SU-DHL-6 (cell line): ENCODE results near the gene CACNA2D4.

ENCODE experiments used
- H2AFZ ChIP-seq: fragments of 200-600 bp; sonication (generic); 2 replicates; pipeline ENCODE4 v1.6.1; 2014; ENCODE audit warnings: low read depth, mild to moderate bottlenecking, moderate library complexity, mixed read lengths, antibody characterized with exemption, low read length; ENCODE audit not compliant: severe bottlenecking
- H3F3A ChIP-seq: fragments of 200-600 bp; shearing (Covaris generic); 2 replicates; pipeline ENCODE4 v1.6.0; 2016; ENCODE audit warnings: antibody characterized with exemption, mild to moderate bottlenecking; ENCODE audit not compliant: insufficient read depth
- H3K27ac ChIP-seq: fragments of 200-600 bp; sonication (generic); 2 replicates; pipeline ENCODE4 v1.5.1; 2016; ENCODE audit warnings: low read depth, mild to moderate bottlenecking, low read length, moderate library complexity, mixed read lengths
- H3K27me3 ChIP-seq: fragments of 200-600 bp; sonication (generic), shearing (Covaris generic); 2 replicates; pipeline ENCODE4 v1.6.0; 2014; ENCODE audit warnings: mild to moderate bottlenecking, low read length
- H3K36me3 ChIP-seq: fragments of 200-600 bp; sonication (generic); 2 replicates; pipeline ENCODE4 v1.6.1; 2014; ENCODE audit warnings: mild to moderate bottlenecking, low read length, mixed read lengths
- H3K4me2 ChIP-seq: fragments of 300-600, 200-600 bp; shearing (Covaris generic), sonication (generic); 2 replicates; pipeline ENCODE4 v1.6.0; 2014; ENCODE audit warnings: low read length, low read depth, mild to moderate bottlenecking; ENCODE audit not compliant: poor library complexity, severe bottlenecking
- H3K4me3 ChIP-seq: fragments of 200-600 bp; sonication (generic); 2 replicates; pipeline ENCODE4 v1.5.1; 2014; ENCODE audit warnings: antibody characterized with exemption, low read length, mild to moderate bottlenecking, mixed read lengths; ENCODE audit not compliant: insufficient read depth, poor library complexity, severe bottlenecking
- H3K79me2 ChIP-seq: fragments of 200-600 bp; sonication (generic); 2 replicates; pipeline ENCODE4 v1.6.1; 2014; ENCODE audit warnings: mild to moderate bottlenecking, low read length, moderate library complexity; ENCODE audit not compliant: insufficient read depth
- H3K9ac ChIP-seq: fragments of 200-600 bp; sonication (generic); 2 replicates; pipeline ENCODE4 v1.7.0; 2014; ENCODE audit warnings: mild to moderate bottlenecking, low read length
- H3K9me2 ChIP-seq: fragments of 200-600 bp; sonication (generic); replicated peaks from 2 replicates; pipeline ENCODE4 v1.6.1; 2014; ENCODE audit warnings: low read length; ENCODE audit not compliant: insufficient read depth
- H3K9me3 ChIP-seq: fragments of 200-600 bp; sonication (generic); 2 replicates; pipeline ENCODE4 v1.6.1; 2014; ENCODE audit warnings: low read length, mixed read lengths; ENCODE audit not compliant: insufficient read depth
- H4K20me1 ChIP-seq: fragments of 200-600 bp; sonication (generic); 2 replicates; pipeline ENCODE4 v1.6.1; 2014; ENCODE audit warnings: low read depth, mild to moderate bottlenecking, antibody characterized with exemption, low read length, moderate library complexity, mixed read lengths
- EZH2phosphoT487 ChIP-seq: fragments of 200-600 bp; sonication (generic), shearing (Covaris generic); conservative IDR thresholded peaks from 2 replicates; pipeline ENCODE4 v1.6.1; 2018; ENCODE audit warnings: mild to moderate bottlenecking, antibody characterized with exemption, low read length, moderate library complexity, mixed read lengths
- TF ChIP-seq, protein P1 (sequence below): fragments of 200-600 bp; sonication (generic); IDR thresholded peaks from one replicate; pipeline ENCODE4 v1.5.1; 2017; ENCODE audit warnings: antibody characterized with exemption, mild to moderate bottlenecking, low read length, moderate library complexity; ENCODE audit not compliant: insufficient read depth, poor library complexity, severe bottlenecking

Gene CACNA2D4

DNA sequence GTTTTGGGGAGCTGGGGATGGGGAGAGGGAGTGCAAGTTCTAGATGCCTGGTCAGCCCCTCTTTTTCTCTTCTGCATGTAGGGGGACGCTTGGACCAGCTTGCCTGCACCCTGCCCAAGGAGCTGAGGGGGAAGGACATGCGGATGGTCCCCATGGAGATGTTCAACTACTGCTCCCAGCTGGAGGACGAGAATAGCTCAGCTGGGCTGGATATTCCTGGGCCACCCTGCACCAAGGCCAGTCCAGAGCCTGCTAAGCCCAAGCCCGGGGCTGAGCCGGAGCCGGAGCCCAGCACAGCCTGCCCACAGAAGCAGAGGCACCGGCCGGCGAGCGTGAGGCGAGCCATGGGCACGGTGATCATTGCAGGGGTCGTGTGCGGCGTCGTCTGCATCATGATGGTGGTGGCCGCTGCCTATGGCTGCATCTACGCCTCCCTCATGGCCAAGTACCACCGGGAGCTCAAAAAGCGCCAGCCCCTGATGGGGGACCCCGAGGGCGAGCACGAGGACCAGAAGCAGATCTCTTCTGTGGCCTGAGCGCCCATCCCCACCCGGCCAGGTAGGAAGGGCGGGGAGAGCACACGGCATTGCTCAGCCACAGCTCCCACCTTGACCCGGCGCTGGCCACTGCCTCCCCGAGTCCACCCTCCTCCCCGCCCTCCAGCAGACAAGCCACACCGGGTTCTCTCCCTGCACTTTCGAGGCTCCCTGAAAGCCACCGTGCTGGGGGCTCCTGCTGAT is 84.1 kb downstream of the CACNA2D4 start:
- no peaks in the 10 kb centered on the region for H3K9me3 ChIP-seq
- no peaks in the 10 kb centered on the region for H3K79me2 ChIP-seq
- no peak overlapping the region for H3K4me3 ChIP-seq
- no peak for TF ChIP-seq EZH2phosphoT487
- no peak overlapping the region for H3K9ac ChIP-seq
- H3K36me3 ChIP-seq = no peaks in the 10 kb centered on the region
- H3K9me2 ChIP-seq = no peaks in the 10 kb centered on the region
- no peaks in the 10 kb centered on the region for H3F3A ChIP-seq
- H2AFZ ChIP-seq = no peak overlapping the region
- H4K20me1 ChIP-seq = no peaks in the 10 kb centered on the region
- H3K27me3 ChIP-seq = no peaks in the 10 kb centered on the region
- H3K4me2 ChIP-seq = no peak overlapping the region
- no peak overlapping the region for H3K27ac ChIP-seq

DNA sequence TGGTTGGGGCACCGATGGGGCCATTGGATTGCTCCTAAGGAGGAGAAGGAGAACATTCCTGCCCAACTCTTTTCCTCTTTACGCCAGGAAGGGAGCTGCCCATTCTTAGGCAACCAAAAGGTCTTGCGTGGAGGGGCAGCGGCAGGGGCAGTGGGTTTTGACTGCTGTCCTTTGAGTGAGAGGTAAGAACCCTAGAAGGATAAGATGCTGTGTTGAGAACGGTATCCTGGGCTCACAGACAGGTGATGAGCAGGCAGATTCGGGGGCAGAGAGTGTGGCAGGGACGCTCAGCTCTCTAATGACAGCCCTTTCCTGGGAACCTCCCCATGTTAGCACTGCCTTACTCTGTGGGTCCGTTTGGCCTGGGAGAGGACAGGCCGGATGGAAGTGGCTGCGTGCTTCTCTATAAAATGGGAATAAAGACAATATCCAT is 84.8 kb downstream of the CACNA2D4 start:
- H3K4me2 ChIP-seq = no peak overlapping the region
- no peaks in the 10 kb centered on the region for H3K79me2 ChIP-seq
- no peak overlapping the region for H3K9ac ChIP-seq
- H3K27me3 ChIP-seq = no peaks in the 10 kb centered on the region
- no peaks in the 10 kb centered on the region for H3K9me3 ChIP-seq
- H3K36me3 ChIP-seq = no peaks in the 10 kb centered on the region
- H3K27ac ChIP-seq = no peak overlapping the region
- H4K20me1 ChIP-seq = no peaks in the 10 kb centered on the region
- no peak overlapping the region for H3K4me3 ChIP-seq
- no peak for TF ChIP-seq EZH2phosphoT487
- TF ChIP-seq, protein P1, sequence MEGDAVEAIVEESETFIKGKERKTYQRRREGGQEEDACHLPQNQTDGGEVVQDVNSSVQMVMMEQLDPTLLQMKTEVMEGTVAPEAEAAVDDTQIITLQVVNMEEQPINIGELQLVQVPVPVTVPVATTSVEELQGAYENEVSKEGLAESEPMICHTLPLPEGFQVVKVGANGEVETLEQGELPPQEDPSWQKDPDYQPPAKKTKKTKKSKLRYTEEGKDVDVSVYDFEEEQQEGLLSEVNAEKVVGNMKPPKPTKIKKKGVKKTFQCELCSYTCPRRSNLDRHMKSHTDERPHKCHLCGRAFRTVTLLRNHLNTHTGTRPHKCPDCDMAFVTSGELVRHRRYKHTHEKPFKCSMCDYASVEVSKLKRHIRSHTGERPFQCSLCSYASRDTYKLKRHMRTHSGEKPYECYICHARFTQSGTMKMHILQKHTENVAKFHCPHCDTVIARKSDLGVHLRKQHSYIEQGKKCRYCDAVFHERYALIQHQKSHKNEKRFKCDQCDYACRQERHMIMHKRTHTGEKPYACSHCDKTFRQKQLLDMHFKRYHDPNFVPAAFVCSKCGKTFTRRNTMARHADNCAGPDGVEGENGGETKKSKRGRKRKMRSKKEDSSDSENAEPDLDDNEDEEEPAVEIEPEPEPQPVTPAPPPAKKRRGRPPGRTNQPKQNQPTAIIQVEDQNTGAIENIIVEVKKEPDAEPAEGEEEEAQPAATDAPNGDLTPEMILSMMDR = no peak
- no peaks in the 10 kb centered on the region for H3K9me2 ChIP-seq
- H2AFZ ChIP-seq = no peak overlapping the region
- H3F3A ChIP-seq = no peaks in the 10 kb centered on the region

DNA sequence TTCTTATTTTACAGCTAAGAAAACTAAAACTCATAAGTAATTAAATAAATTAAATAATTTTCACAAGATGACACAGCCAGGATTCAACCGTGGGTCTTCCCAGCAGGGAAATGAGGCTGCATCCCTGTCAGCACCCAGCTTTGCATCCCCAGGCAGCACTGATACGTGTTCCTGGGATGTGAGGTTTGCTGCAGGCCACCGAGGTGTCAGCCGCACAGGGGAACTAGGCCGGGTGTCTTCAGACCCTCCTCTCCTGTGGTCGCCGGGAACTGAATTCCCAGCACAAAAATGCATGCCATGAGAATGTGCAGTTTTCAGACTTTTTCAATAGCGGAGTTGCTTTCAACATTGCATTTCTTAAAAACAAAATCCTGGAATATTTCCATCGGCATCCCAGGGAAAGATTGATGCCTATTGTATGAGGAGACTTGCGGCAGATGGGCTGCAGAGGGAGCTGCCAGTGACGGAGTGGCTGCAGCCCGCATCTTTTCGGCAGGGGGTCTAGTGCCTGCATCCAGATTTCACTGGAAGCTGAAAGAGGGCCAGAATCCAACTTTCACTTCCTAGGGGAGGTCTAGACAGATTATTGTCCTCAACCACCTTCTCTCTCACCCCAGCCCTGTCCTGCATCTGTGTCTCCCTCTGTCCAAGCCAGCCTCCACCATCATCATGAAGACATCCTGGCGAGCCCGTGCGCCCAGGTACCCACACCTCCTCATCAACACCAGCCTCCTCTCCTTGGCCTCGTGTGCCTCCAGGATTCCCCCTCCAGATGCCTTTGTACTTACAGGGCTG is 85.5 kb downstream of the CACNA2D4 start:
- Histone ChIP-seq H3K4me3 (no peak overlapping the region), H3K36me3 (no peaks in the 10 kb centered on the region), H2AFZ (no peak overlapping the region), H4K20me1 (no peaks in the 10 kb centered on the region), H3K27me3 (no peaks in the 10 kb centered on the region), H3K79me2 (no peaks in the 10 kb centered on the region), H3K9me3 (no peaks in the 10 kb centered on the region), H3F3A (no peaks in the 10 kb centered on the region), H3K9ac (no peak overlapping the region), H3K4me2 (no peak overlapping the region), H3K9me2 (no peaks in the 10 kb centered on the region), H3K27ac (no peak overlapping the region)
- TF ChIP-seq, protein P1 = no peak
- no peak for TF ChIP-seq EZH2phosphoT487
